DOHH2 (cell line): ENCODE results near the gene ICA1L.

ENCODE experiments used
- CTCF ChIP-seq: fragments of 200-600 bp; sonication (generic); IDR thresholded peaks from one replicate; pipeline ENCODE4 v1.5.1; 2014; ENCODE audit warnings: antibody characterized with exemption, mild to moderate bottlenecking, low read depth, low read length; ENCODE audit not compliant: poor library complexity, severe bottlenecking
- EZH2phosphoT487 ChIP-seq: fragments of 200-600 bp; sonication (generic); IDR thresholded peaks from 2 replicates; pipeline ENCODE4 v1.6.1; 2017; ENCODE audit warnings: borderline replicate concordance, mild to moderate bottlenecking, antibody characterized with exemption, low read length, moderate library complexity, mixed read lengths

- TF ChIP-seq CTCF (no peak), EZH2phosphoT487 (no peak)
These were observed 91.0 kb downstream of the ICA1L start for GRCh38 chr2:202780514-202781021.
